NAMALWA (cell line): Measurements from ENCODE around the gene PLD1.

Experiments
- DNase-seq: peaks from one replicate; pipeline ENCODE4 v3.0.0-alpha.2; 2015; ENCODE audit warnings: low spot score

The PLD1 gene

DNA sequence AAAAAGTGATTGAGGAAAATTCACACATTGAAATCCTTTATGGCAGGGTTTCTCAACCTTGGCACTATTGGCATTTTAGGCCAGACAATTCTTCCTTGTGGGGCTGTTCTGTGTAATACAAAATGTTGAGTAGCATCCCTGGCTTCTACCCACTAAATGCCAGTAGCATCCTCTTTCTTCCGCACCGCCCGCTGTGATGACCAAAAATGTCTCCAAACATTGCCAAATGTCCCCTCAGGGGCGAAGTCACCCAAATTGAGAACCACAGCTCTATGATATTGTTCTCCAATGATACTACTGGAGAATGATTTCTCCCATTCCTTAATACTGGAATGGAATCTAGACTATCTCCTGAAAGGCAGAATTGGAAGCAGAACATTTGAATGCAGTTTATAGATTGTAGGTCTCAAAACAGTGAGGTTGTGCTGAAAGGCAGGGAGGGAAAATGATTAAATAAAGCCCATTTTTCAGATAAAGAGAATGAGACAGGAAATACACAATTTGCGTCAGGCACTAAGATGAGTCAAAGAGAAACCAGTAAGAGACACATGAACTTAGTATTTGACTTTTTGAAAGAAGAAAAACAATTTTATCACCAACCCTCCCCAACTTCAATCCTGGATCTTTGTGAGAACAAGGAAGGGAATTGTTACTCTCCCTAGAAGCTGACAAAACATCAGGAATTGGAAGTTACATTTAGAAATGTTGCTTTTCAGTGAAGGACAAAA lies 248.5 kb downstream of the PLD1 start:
- no peak for DNase-seq

GRCh38 chr3:171559586-171559985 lies 250.7 kb downstream of the PLD1 start:
- no peak for DNase-seq

DNA sequence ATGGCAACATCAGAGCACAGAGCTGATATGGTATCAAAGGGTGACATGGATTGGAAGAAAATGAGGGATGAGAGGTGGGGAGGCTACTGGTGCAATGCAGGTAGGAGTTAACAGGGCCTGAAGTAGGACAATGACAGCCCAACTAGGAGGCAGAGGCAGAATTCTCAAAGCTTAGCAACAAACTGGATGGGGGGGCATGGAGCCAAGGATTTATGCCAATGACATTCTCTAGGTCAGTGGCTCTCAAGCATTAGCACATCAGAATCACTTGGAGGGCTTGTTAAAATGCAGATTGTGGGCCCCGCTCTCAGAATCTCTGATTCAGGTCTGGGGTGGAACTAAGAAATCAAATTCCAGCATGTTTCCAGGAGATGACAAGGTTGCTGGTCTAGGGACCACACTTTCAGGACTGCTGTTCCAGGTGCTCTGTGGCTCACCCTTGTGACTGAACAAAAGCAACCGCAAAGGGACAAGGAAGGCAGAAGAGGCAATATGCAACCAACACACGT lies 252.0 kb downstream of the PLD1 start:
- DNase-seq = no peak

- no peak for DNase-seq
Observed at GRCh38 chr3:171557173-171557572, 253.1 kb downstream of the PLD1 start.

DNA sequence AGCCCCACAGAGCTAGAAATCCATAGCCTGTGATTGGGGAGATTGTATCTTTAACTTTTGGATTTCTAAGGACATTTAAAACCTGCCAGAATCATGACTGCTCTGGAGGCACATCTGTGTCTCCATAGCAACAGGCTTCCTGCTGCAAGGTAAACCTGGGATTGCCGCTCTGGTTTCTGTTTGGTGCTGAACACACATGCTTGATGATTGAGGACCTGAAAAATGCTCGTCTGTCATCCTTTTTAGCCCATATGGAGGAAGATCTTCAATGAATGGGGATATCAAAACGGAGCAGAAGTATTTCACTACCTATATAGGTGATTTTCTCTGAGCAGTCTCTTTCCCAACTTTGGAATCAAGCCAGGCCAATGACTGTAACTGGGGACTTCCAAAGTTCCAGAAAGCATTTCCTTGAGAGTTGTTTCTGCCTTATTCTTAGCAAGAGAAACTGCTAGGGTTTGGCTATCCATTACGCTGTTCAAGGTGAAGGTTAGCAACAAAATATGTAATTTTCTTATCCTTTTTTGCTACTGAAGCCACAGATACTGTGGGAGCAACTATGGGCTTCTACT lies 253.6 kb downstream of the PLD1 start:
- DNase-seq = no peak

DNA sequence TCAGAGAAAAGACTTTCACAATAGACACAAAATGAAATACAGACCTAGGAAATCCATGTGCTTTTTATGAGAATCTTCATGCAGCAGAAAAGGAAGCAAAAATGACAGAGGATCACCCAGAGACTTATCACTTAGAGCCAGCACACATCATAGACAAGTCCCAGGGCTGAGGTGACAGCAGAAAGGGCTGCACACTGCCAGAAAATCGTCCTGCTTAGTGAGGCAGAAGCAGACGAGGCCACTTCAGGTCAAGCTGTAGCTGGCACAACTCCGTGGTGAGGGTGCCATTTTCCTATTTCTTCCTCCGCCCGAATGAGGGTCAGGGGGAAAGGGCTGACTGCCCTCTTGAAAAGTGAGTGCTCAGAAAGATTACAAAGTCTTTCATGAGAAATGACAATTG lies 254.1 kb downstream of the PLD1 start:
- no peak for DNase-seq

GRCh38 chr3:171553086-171553485 lies 257.2 kb downstream of the PLD1 start:
- DNase-seq = no peak

GRCh38 chr3:171552531-171552930 lies 257.8 kb downstream of the PLD1 start:
- no peak for DNase-seq

DNA sequence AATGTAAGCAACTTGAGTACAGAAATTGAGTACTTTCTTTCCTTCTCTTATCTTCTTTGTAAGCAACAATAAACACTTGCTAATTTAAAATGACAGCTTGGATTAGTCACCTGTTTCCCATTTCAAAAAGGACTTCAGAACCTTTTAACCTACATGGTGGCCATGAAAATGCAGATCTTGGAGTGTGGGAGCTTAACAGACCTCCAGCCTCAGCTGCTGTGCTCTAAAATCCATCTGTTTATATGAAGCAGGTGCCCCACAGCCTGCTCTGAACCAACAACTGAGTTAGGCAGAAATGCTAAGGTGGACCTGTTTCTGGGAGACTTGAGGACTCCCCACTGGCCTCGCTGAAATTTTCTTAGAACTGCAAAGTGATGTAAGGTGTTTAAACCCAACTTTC lies 259.0 kb downstream of the PLD1 start:
- no peak for DNase-seq
